ENCODE results near the gene COL23A1.

COL23A1 gene

GRCh38 chr5:178413988-178414387 is 176.2 kb downstream of the COL23A1 start:
- in situ Hi-C loops (cut with HindIII; ENCODE audit: low sequenced_read_pairs), result no loop called here

- in situ Hi-C loops (cut with HindIII; ENCODE audit: low sequenced_read_pairs), result no loop called here
Measured at GRCh38 chr5:178411083-178411482, 179.1 kb downstream of the COL23A1 start.

DNA sequence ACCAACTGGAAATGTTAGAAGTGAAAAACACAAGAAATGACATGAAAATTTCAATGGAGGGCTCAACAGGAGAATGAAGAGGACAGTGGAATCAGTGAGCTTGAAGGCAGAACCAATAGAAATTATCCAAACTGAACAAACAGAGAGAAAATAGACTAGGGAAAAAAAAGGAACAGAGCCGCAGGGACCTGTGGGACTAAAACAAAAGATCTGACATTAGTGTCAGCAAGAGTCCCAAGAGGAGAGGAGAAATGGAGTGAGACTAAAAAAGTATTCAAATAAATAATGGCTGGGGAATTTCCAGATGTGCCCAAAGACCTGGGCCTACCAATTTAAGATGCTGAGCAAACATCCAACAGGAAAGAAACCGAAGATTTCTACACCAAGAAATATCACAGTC is 182.5 kb downstream of the COL23A1 start:
- in situ Hi-C loops (cut with HindIII; ENCODE audit: low sequenced_read_pairs), result no loop called here

DNA sequence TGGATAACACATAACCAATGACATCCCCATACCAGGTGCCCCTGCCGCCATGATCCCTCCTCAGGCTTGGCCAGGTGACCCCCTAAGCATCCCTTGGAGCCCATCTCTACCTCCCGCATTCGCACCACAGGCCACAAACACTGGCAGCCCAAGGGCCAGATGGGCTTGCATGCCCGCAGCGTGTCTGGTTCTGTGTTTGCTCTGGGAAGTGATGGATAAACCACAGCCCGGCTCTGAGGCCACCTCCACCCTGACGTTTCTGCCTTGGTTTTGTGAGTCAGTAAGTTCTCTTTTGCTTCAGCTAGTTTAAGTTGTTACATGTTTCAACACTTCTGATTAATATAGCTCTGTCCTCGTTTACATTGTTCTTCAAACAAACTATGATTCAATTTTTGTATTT is 185.2 kb downstream of the COL23A1 start:
- in situ Hi-C loops (cut with HindIII; ENCODE audit: low sequenced_read_pairs), result no loop called here

GRCh38 chr5:178403956-178404600 is 186.1 kb downstream of the COL23A1 start:
- in situ Hi-C loops (cut with HindIII; ENCODE audit: low sequenced_read_pairs), result no loop called here

DNA sequence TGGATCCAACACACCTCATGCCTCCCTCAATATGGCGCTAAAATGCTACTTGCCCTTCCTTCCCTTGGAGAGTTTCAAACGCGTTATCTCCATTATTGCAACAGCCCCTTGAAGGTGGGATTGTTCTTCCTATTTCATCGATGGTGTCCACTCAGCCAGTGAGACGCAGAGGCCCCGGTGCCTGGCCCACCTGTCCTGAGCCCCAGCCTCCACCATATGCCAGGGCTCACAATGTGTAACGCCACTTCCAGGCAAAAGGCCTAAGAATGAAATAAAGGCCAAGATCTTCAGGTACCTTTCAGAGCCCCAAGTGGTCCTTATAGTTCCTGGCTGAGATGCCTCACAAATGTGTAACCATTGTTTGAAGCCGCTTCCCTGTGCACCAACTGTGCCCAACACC is 186.8 kb downstream of the COL23A1 start:
- in situ Hi-C loops (cut with HindIII; ENCODE audit: low sequenced_read_pairs), result no loop called here

GRCh38 chr5:178399701-178400095 is 190.5 kb downstream of the COL23A1 start:
- in situ Hi-C loops (cut with HindIII; ENCODE audit: low sequenced_read_pairs), result loop anchor here (25.0 kb wide), 1 partner anchor 112 kb away; no protein-coding TSS in a partner anchor

DNA sequence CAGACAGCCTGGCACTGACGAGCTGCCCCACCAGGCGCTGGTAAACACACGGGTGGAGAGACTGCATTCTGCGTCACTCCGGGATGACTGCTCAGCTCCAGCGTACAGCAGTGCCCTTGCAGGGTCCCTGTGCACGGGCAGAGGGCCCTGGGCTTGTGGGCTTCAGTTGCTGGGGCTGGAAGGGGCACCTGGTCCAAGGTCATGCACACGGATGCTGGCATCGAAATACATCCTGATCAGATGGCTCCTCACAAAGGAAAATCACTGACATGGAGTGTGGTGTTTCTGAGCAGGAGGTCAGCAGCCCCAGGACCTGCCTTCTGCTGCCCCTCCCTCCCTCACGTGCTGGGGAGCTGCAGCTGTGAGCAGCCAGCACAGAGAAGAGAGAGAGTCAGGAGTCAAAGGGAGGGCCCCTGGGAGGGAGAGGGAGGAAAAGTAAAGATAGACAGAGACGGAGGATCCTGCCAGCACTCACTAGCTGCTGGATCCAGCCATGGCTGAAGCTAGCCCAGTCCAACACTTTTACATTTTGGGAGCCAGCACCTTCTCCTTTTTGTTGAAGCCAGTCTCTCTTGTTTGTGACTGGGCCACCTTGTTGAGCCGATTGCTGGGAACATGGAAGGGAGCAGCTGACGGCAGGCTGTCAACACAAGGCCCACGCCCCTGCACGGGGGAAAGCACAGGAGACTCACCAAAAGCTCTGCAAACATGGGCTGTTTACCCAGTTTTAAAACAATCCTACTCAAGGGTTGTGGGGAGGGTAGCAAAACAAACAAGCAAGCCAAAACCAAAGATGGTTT is 191.1 kb downstream of the COL23A1 start:
- in situ Hi-C loops (cut with HindIII; ENCODE audit: low sequenced_read_pairs), result loop anchor here (25.0 kb wide), 1 partner anchor 112 kb away; no protein-coding TSS in a partner anchor

- in situ Hi-C loops (cut with HindIII; ENCODE audit: low sequenced_read_pairs), result loop anchor here (25.0 kb wide), 1 partner anchor 110 kb away; no protein-coding TSS in a partner anchor
Measured at GRCh38 chr5:178396796-178397720, 193.1 kb downstream of the COL23A1 start.

- in situ Hi-C loops (cut with HindIII; ENCODE audit: low sequenced_read_pairs), result loop anchor here (25.0 kb wide), 1 partner anchor 107 kb away; no protein-coding TSS in a partner anchor
Measured at GRCh38 chr5:178394074-178394473, 196.1 kb downstream of the COL23A1 start.

DNA sequence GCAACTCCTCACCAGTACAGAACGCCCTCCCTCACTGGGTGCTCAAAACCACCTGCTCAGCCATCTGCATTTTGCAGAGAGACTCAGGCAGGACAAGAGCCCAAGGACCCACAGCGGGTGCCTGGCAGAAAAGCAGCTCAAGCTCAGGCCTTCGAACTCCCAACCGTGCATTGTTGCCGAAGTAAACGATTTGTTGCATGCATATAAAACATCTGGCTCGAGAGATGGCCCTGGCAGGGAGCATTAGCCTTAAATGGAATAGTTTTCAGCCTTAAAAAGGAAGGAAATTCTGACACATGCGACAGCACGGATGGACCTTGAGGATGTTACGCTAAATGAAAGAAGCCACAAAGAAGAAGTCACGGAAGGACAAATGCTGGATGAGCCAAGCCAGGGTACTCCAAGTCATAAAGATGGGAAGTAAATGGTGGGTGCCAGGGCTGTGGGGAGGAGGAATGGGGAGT is 197.2 kb downstream of the COL23A1 start:
- in situ Hi-C loops (cut with HindIII; ENCODE audit: low sequenced_read_pairs), result loop anchor here (25.0 kb wide), 1 partner anchor 106 kb away; no protein-coding TSS in a partner anchor

- in situ Hi-C loops (cut with HindIII; ENCODE audit: low sequenced_read_pairs), result loop anchor here (25.0 kb wide), 1 partner anchor 105 kb away; no protein-coding TSS in a partner anchor
Measured at GRCh38 chr5:178392386-178392785, 197.8 kb downstream of the COL23A1 start.

DNA sequence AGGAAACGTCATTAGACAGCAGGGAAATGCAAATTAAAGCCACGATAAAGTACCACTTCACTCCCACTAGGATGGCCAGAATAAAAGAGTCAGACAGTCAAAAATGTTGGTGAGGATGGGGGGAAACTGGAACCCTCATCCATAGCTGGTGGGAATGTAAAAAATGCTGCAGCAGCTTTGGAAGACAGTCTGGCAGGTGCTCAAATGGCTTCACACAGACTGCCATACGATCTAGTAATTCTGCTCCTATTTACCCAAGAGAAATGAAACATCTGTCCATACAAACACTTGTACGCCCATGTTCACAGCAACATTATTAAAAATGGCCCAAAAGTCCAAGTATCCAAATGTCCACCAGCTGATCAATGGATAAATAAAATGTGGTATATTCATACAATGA is 198.7 kb downstream of the COL23A1 start:
- in situ Hi-C loops (cut with HindIII; ENCODE audit: low sequenced_read_pairs), result loop anchor here (25.0 kb wide), 1 partner anchor 104 kb away; no protein-coding TSS in a partner anchor

DNA sequence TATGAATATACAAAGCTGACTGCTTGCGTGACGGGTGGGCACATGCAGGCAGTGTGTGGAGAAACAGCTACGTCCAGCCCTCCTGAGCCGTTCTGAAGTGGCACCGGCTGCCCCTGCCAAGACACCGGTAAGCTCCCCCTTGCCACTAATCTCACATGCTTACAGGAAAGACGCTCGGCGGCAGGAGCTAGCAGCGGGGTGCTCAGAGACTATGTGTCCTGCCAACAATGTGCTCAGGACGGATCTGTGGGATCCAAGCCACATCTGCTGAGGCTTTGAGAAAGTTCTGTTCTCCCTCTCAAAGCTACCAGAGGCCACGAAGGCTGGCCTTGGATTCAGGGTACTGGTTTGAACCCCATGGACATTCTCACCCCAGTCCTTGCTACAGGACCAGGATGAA is 200.4 kb downstream of the COL23A1 start:
- in situ Hi-C loops (cut with HindIII; ENCODE audit: low sequenced_read_pairs), result loop anchor here (25.0 kb wide), 1 partner anchor 102 kb away; no protein-coding TSS in a partner anchor

DNA sequence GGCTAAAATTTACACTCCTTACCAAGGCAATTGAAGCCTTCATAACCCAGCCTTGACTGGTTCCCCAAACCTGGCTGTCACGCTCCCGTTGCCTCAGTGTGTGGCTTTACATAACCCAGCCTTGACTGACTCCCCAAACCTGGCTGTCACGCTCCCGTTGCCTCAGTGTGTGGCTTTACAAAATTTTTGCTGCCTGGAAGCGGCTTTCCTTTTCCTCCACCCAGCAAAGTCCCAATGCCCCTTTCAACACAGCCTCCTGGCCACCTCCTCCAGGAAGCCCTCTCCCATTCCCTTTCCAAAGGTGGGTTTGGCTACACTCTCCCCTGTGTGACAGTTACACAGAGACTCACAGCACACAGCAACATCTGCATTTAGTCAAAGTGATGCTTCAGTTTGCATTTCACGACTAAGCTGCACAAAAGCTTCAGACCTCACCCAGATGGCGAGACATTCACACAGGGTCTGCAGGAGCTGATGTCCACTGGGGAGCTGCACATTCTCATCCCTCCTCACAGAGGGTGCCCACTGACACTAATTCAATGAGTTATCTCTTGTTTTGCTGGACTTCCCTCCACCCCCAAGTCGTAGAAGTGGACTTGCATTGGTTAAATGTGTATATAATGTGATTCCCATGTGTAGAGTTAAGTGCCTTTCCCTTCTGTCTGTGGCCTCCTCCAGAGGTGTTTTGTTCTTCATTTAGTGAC is 201.0 kb downstream of the COL23A1 start:
- in situ Hi-C loops (cut with HindIII; ENCODE audit: low sequenced_read_pairs), result loop anchor here (25.0 kb wide), 1 partner anchor 102 kb away; no protein-coding TSS in a partner anchor

GRCh38 chr5:178388386-178389025 is 201.7 kb downstream of the COL23A1 start:
- in situ Hi-C loops (cut with HindIII; ENCODE audit: low sequenced_read_pairs), result loop anchor here (25.0 kb wide), 1 partner anchor 101 kb away; no protein-coding TSS in a partner anchor

DNA sequence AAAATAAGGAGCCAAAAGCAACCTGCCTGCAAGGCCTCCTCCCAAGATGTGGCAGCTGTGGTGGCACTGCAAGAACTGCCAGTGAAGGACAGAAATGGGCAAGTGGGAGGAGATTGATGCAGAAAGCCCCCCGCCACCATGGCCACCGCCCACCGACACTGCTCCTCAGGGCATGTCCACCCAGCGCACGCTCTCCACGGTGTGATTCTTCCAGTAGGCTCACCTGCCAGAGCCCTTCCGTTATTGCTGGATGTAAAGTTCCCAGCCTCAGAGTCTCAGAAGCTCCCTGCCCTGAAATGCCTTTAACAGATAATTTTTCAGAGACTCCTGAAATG is 202.4 kb downstream of the COL23A1 start:
- in situ Hi-C loops (cut with HindIII; ENCODE audit: low sequenced_read_pairs), result loop anchor here (25.0 kb wide), 1 partner anchor 101 kb away; no protein-coding TSS in a partner anchor

- in situ Hi-C loops (cut with HindIII; ENCODE audit: low sequenced_read_pairs), result loop anchor here (25.0 kb wide), 1 partner anchor 100 kb away; no protein-coding TSS in a partner anchor
Measured at GRCh38 chr5:178387061-178387855, 202.9 kb downstream of the COL23A1 start.

Data from DLD1 (cell line).